Caki2 (cell line): ENCODE results near the gene MTHFR. TPM values are rescaled to one million over a fixed set of nuclear protein-coding genes. Genes with fewer than 3 reads are reported as not detected.
A peak's percentile ranks its signal among the peaks of the same experiment; 100 is the strongest.

Experiments used
- DNase-seq: peaks from one replicate; pipeline ENCODE4 v3.0.0-alpha.2; 2015; ENCODE audit warnings: low read depth
- in situ Hi-C: cut with HindIII; loops from 2 replicates; pipeline ENCODE4 v1.10.0; 2016; ENCODE audit warnings: low sequenced_read_pairs, low pct_unique_long_range_greater_than_20kb, mixed read lengths
- total RNA-seq: library from RNA; depleted of rRNA; stranded (reverse); fragments of >200 nt; shearing (Covaris generic); gene quantifications from 2 replicates; pipeline ENCODE4 v1.2.3, GENCODE V29; 2014; ENCODE audit warnings: low replicate concordance; rRNA removed

The MTHFR gene
- 12.0 and 18.2 TPM in 2 replicates for total RNA-seq

DNA sequence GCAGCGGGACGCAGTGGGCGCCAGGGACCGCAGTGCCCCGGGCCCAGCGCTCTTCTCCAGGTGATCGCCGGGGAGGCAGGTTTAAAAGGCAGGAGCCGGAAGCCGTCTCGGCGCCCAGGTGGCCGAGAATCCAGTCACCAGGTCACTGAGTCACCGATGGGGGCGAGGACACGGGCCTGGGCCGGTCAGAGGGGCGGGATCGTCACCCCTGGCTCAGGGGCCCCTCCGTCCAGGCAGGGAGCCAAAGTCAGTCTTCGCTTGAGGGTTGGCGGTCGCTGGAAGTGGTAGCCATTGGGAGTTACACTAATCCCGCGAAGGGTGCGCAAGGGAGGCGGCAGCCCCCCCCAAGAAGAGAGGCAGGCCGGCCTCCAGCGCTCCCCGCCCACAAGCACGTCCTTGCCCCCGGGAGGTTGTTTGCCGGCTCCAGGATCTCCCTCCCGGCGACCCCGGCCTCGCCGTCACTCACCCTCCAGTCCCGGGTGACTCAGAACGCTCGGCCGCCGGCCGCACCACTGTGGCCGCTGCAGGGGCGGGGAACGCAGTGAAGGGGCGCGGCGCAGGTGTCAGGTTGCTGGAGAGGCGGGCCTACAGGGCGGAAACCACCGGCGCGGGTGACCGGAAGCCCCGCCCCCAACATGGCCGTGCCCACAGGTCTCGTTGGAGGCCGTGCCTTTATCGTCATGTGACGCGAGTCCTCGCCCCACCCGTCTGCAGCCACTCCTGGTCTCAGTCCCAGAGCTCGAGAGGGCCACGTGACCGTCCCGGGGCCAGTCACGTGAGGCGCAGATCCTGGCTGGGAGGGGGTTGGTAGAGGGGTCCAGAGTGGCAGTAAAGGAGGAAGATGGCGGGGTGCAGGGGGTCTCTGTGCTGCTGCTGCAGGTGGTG lies at the start of gene MTHFR, which contains the start of gene CLCN6:
Gene MTHFR, minus strand, starts transcription at position 543 of the 885 bp plus-strand sequence. CDS start 2,848 bp downstream, outside the sequence.
Gene CLCN6, plus strand, starts transcription at position 770 of the 885 bp plus-strand sequence. Its CDS starts 72 bp downstream, at position 842.
- peak; percentile 100 for DNase-seq
- in situ Hi-C loops, result no loop called here

DNA sequence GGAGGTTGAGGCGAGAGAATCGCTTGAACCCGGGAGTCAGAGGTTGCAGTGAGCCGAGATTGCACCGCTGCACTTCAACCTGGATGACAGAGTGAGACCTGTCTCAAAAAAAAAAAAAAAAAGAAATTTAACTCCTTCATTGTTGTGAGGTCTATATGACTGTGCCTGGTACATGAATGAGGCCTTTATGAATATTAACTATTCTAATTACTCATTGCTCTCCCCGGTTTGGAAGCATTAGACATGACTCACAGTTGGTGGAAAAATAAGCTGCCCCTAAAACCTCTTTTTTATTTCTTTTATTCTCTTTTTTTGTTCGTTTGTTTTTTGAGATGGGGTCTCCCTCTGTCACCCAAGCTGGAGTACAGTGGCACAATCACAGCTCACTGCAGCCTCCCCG lies 49.7 kb upstream of the MTHFR start:
- in situ Hi-C loops, result no loop called here
- DNase-seq, result no peak

DNA sequence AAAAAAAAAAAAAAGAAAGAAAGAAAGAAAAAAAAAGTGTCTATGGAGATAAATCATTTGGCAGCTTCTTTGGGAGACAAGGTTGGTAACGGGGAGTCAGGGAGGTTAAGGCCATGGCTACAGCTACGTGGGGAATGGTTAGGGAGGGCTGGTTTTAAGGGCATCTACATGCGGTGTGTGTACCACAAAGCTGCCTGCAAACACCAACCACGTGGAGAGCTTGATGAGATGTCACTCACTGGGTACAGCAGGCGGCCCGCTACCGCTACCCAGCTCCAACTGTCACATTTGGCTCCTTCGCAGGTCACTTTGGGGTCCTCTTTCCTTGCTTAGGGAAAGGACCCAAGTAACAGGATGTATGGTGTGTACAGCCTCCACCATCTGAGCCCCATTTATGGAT lies 48.8 kb upstream of the MTHFR start:
- in situ Hi-C loops, result no loop called here
- DNase-seq, result no peak

- in situ Hi-C loops, result no loop called here
- no peak for DNase-seq
Observed at GRCh38 chr1:11851180-11851579, 45.4 kb upstream of the MTHFR start.

GRCh38 chr1:11850156-11850555 lies 44.4 kb upstream of the MTHFR start:
- DNase-seq, result no peak
- in situ Hi-C loops, result no loop called here

DNA sequence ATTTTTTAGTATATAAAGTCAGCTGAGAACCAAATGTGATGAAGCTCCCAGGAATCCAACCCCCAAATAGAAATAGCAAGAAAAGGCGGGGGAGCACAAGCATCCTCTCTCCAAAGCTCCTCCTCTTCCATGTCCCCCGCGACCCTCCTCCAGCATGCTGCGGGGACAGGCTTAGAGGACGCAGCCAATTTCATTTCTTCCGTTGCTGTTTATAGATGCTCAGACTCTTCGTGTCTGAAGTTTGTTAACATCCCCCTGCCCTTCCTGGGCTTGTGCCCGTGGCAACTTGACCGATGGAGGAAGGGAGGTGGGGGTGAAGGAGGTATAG lies 42.6 kb upstream of the MTHFR start:
- no peak for DNase-seq
- in situ Hi-C loops, result no loop called here

DNA sequence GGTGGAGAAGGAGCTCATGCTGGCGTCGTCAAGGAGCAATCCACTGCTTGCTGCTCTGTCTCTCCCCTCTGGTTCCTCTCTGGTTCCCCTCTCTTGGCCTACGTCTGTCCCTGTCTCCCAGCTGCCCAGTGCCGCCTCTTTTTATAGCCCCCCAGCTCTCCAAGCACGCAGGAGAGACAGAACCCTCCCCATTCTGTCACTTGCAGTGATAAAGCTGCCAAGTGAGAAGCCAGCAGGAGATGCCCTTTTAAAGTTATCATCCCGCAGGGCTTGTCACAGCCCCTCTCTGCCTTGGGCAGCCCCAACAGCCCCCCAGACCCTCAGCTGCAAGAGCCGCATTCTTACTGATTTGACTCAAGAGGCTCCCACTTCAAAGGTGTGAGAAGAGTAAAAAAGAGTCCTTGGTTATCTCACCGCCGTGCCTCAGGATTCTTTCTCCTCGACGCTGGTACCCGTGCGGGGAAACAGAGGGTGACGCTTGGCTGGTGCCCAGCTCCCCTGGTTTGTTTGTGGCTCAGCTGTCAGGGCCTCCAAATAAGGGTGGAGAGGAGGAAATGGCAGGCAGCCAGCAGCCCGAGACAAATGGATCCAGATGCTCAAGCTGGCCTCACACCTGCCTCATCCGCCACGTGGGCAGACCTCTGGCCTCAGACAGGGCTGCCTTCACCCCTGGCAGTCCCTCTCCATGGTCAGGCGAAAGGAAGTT lies 42.1 kb upstream of the MTHFR start, which contains the start of gene NPPA:
Gene NPPA, minus strand, starts transcription at position 117 of the 706 bp plus-strand sequence. Its CDS starts 99 bp downstream, at position 18.
- in situ Hi-C loops, result no loop called here
- DNase-seq, result no peak

DNA sequence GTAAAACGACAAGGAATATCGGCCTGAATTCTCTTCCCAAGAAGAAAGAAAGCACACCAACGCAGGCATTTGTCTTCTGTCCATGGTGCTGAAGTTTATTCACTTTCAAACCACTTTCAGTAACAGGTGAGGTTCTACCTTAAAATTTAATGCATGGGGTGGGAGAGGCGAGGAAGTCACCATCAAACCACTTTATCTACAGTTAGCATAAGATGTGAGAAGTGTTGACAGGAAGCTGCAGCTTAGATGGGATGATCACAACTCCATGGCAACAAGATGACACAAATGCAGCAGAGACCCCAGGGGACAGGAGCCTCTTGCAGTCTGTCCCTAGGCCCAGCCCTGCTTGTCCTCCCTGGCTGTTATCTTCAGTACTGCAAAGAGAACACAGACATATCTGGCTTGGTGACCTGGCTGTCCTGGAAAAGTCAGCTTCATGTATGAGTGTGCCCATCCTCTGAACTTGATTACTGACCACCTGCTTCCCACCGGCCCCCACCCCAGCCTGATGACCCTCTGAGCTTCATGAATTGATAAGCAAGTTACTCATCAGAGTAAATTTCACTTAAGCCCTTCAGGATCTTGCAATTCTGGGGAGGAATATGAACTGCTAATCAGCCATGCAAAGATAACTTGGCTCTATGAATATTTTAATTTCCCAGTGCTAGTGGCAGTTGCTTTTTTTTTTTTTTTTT lies 40.0 kb upstream of the MTHFR start:
- peak; percentile 8 for DNase-seq
- in situ Hi-C loops, result no loop called here

DNA sequence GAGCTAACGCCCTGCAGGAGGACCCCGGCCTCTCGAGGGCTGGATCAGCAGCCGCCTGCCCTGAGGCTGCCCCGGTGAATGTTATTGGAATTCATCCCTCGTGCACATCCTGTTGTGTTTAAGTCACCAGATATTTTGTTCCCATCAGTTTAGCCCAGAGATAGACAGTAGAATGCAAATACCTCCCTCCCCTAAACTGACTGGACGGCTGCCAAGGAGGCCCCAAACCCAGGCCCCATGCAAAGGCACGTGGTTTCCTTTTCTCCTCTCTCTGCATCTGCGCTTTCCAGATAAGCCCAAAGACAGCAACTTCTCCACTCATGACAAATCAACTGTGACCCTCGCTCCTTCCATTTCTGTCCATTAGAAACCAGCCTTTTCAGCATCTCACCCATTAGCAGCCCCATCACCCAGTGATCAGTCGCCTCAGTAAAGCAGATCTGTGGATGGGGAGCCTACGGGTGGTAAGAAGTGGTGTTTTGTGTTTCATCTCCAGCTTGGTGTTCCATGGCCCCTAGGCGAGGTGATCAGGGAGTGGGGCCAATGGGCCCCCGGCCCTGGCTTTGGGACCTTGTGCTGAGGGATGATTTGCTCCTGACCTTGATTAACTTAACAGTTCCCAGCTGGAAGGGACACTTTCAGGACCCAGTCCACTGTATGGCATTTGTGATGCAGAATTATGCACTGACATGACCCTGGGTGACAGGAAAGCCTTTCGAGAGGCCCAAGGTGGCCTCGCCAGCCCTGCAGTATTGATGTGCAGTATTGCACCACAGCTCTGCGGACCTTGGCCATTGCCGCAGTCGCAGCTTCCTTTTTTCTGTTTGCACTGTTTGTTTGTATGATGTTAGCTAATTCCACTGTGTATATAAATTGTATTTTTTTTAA lies 36.6 kb upstream of the MTHFR start:
- no peak for DNase-seq
- in situ Hi-C loops, result no loop called here

DNA sequence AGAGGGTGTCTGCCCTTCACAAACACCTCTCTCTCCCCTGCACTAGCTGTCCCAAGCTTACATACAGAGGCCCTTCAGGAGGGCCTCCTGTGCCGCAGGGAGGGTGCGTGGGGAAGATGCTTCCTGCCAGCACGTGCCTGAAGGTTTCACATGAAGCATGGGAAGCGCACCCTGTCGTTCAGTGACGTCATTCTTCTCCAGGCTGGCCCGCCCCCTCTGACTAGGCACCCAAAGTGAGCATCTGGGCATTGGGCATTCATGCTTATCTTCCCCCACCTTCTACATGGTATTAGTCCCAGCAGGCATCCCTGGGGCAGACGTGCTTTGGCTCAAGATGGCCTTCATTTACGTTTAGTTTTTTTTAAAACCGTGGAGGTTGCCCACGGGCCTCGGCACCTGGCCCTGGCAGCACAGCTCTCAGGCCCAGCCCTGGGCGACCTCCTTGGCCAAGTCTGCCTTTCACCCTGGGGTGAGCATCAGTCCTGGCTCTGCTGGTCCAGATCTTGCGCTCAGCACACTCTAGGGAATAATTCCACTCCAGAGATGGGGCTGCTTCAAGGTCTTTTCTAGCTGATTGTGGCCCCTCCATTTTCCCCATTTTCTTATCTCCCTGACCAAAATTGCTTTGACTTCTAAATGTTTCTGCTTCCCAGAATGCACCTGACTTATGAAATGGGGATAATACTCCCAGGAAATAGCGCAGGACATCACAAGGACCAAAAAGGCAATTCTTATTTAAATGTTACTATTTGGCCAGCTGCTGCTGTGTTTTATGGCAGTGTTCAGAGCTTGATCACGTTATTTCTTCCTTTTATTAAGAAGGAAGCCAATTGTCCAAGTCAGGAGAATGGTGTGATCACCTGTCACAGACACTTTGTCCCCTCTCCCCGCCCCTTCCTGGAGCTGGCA lies 35.7 kb upstream of the MTHFR start:
- DNase-seq, result no peak
- in situ Hi-C loops, result no loop called here

GRCh38 chr1:11839727-11840705 lies 34.3 kb upstream of the MTHFR start:
- DNase-seq, result no peak
- in situ Hi-C loops, result no loop called here

DNA sequence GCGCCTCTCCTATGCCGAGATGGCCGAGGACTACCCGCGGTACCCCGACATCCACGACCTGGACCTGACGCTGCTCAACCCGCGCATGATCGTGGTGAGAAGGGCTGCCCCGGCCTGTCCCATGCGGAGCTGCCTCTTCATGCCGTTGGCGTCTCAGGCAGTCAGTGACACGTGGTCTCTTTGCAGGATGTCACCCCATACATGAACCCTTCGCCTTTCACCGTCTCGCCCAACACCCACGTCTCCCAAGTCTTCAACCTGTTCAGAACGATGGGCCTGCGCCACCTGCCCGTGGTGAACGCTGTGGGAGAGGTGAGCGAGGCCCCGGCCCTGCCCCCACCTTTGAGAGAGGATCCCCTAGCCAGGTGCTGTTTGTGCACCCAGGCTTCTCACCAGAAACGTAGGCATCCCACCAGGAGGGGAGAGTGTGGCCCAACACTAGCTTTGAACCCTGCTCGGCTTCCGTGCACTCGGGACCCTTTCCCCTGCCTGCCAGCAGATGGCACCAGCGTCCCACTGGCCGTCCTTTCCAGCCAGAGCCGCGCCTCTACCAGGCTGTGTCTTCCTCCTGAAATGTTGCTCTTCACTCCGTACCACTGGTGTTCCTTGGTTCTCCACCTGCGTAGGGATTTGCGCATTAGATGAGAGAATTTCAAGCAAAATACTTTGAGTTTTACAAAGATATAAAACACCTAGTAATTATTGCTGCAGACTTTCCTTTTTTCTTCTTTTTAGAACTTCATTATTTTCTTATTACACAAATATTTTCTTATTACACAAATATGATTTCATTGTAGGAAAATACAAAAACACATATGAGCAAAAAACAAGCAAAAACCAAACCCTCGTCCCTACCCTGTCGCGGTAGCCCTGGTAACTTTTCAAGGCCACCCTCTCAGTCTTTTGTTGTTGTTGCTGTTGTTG lies 32.8 kb upstream of the MTHFR start:
- DNase-seq, result peak; percentile 36
- in situ Hi-C loops, result no loop called here

DNA sequence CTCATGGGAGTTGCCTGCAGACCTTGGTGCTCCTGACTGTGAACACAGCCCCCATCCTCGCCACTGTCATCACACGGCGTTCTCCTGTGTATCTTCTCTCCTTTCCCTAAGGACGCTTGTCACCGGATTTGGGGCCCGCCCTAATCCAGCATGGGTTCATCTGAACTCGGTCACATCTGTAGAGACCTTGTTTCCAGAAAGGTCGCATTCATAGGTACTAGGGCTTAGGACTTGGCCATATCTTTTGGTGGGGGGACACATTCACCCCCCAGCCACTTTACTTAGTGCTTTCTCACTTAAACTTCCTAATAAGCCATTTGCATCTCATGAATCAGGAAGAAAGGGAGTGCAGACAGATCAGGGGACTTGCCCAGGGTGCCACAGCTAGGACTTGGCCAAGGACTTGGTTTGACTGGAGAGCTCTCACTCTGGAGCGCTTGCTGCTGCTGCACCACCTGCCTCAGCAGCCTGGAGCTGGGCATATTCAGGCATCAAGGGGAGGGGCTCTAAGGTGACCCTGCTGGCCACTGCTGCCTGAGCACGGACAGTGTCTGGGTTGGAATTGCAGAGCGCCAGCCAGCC lies 32.1 kb upstream of the MTHFR start:
- DNase-seq, result no peak
- in situ Hi-C loops, result no loop called here

DNA sequence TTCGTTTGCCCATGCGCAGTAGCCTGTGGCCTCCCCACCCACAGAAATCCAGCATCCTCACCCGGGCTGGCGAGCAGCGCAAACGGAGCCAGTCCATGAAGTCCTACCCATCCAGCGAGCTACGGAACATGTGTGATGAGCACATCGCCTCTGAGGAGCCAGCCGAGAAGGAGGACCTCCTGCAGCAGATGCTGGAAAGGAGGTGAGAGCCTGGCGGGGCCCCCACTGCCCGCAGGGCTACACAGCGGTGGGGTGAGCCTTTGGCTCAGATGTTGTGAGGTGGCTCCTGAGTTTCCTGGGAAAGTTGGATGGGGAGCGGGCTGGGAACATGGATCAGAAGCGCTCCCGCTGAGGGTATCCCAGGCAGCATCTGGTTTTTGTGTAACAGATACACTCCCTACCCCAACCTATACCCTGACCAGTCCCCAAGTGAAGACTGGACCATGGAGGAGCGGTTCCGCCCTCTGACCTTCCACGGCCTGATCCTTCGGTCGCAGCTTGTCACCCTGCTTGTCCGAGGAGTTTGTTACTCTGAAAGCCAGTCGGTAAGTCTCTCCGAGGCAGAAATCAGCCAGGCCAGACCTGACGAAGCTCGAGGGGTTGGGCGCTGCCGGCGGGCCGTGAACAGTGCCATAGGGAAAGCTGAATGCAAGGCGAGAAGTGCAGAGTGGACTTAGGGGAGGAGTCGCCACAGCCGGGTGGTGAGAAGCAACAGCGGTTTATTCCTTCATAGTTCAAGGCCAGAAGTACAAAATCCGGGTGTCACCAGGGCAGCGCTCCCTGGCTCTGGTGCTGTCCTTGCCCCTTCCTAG lies 31.4 kb upstream of the MTHFR start:
- in situ Hi-C loops, result no loop called here
- DNase-seq, result no peak
